Lower leg skin (tissue), 3 donors: ENCODE measurements around the gene UBE2I.

Source experiments
- CTCF ChIP-seq, 3 donors: fragments of 450-650 bp; IDR thresholded peaks; one replicate each; pipeline ENCODE4 v1.5.1; 2016; ENCODE audit warnings: antibody characterized with exemption in 3 of 3, mild to moderate bottlenecking in 3 of 3, moderate library complexity in 2 of 3
- POLR2A ChIP-seq, 2 donors: fragments of 450-650 bp; IDR thresholded peaks; one replicate each; pipeline ENCODE4 v1.6.1; 2016 to 2017; ENCODE audit warnings: antibody characterized with exemption in 2 of 2, mild to moderate bottlenecking in 1 of 2, moderate library complexity in 1 of 2

GRCh38 chr16:1265826-1266225, 43.6 kb upstream of the UBE2I start:
- no peak for TF ChIP-seq CTCF (IDR thresholded peaks at IDR 0.05)
- TF ChIP-seq POLR2A (IDR thresholded peaks at IDR 0.05): no peak
